Measurements from ENCODE around the gene AXDND1.

The AXDND1 gene

DNA sequence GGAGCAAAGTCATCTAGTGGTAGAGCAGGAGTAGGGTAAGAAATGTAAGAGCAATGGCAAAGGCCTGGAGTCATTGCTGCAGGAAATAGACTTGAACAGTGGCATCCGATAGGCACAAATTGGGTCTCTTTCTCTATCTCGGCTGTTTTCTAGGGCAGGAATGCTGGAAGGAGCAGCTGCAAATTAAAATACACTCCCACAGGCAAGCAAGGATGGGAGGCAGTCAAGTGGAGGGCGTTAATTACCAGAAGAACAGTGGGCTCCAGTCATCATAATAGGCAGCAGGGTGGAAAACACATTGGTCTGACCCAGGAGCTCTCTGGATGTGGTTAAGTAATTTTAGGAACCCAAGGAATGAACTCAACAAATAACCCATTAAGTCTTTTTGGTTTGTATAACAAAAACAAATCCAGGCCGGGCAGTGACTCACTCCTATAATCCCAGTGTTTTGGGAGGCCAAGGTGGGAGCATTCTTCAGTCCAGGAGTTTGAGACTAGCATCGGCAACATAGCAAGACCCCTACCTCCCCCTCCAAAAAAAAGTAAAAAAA is 218.1 kb downstream of the AXDND1 start:
- no peak for DNase-seq

DNA sequence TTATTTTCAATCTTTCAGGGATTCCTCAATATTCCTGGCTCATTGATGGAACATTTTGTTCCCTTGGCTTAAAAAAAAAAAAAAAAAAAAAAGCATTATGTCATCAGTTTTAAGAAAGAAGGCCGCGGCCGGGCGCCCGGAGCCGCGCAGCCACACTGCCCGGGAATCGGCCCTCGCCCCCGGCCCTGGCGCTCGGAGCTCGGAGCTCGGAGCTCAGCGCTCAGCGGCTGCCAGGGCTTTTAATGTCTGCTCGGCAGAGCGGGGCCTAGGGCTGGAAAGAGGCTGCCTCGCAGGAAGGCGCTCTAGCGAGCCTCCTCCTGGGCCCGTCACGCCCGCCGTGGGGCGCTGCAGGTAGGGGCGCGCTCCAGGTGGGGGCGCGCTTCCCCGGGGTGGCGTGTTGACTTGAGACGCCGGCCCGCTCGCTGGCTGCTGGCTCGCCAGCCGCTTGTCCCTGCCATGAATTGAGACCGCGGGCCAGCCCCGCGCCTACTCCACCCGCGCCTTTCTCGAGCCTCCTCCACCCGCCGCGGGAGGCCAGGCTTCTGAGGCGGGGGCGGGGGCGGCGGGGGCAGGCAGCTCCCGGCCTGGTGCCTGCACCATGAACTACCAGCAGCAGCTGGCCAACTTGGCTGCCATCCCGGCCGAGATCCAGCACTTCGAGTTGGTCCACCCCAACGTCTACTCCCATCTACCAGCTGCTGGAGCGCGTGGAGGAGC is 220.5 kb downstream of the AXDND1 start:
- peak; percentile 71 for DNase-seq

DNA sequence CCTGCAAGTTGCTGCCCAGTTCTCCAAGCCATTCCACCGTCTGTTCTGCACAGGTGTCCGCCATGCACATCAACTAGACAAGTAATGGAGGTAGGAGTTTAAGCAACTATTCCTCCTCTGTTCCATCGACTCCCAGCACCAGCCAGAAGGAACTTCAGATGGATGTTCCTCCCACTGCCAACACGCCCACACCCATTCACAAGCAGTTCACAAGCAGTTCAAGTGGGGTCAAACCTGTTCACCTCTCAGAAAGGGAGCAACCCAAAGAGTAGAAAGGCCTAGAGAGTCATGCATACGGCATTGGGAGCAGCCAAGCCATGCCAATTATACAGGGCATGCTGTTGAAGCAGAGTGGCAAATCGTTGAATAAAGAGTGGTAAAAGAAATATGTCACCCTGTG is 221.6 kb downstream of the AXDND1 start:
- DNase-seq: no peak

DNA sequence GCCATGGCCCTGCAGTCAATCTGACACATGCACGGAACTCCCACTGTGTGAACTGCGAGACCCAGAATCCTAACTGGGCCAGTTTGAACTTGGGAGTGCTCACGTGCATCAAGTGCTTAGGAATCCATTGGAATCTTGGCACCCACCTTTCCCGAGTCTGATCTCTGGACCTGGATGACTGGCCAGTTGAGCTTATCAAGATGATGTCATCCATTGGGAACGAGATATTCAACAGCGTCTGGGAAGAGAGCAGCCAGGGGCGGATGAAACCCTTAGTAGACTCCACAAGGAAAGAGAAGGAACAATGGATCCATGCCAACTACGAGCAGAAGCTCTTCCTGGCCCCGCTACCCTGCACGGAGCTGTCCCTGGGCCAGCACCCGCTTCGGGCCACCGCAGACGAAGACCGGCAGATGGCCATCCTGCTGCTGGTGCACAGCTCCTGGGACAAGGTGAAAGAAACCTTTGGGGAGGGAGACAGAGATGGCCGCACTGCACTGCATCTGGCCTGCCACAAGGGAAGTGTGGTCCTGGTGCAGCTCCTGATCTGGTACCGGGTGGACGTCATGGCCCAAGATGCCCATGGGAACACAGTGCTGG is 222.8 kb downstream of the AXDND1 start:
- no peak for DNase-seq

DNA sequence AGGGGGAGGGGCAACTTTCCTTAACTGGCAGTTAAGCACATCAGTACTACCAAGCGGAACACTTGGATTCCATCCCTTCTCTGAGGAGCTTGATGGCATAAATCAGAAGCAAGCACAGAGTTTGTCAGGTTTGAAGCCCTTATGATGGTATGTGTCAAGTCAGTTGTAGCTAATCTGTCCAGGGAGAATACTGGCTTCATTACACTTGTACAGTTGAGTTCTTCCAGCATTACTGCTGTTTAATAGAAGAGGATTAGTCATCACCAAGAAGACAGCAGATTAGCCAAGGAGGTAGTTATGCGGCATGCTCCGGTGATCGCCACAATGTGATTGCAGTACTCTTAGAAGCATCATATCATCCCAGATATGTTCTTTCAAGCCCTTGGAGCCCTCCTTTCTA is 223.7 kb downstream of the AXDND1 start:
- DNase-seq: no peak

DNA sequence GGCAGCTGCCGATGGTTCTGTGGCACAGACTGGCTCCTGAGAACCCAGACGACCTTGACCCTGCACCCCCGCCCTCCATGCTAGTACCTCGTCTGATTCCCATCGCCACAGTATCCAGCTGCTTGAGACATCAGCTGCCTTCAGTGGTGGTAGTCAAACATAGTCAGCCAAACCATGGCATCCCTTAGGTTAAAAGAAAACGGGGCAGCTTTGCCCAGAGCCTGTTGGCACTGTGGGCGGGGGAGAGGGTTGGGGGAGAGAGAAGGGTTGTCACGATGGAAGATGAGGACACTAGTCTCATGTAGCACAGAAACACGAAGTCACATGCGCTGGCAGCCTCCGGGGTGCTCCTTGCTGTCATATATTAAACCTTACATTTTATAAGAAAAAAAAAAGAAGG is 224.9 kb downstream of the AXDND1 start:
- no peak for DNase-seq

DNA sequence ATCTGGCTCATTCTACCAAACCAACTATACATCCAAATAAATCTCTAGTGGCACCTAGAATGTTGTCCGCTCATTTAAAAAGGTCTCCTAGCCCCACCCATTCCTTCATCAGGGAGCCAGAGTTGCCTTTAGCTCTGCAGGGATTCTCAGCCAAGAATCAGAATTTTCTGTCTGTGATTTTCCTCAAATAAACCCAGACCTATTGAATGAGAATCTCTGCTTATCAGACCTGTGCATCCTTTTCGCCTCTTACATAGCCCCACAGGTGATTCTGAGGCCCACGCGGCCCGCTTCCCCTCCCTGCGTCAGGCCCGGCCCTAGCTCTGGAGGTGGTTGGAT is 225.5 kb downstream of the AXDND1 start:
- no peak for DNase-seq

DNA sequence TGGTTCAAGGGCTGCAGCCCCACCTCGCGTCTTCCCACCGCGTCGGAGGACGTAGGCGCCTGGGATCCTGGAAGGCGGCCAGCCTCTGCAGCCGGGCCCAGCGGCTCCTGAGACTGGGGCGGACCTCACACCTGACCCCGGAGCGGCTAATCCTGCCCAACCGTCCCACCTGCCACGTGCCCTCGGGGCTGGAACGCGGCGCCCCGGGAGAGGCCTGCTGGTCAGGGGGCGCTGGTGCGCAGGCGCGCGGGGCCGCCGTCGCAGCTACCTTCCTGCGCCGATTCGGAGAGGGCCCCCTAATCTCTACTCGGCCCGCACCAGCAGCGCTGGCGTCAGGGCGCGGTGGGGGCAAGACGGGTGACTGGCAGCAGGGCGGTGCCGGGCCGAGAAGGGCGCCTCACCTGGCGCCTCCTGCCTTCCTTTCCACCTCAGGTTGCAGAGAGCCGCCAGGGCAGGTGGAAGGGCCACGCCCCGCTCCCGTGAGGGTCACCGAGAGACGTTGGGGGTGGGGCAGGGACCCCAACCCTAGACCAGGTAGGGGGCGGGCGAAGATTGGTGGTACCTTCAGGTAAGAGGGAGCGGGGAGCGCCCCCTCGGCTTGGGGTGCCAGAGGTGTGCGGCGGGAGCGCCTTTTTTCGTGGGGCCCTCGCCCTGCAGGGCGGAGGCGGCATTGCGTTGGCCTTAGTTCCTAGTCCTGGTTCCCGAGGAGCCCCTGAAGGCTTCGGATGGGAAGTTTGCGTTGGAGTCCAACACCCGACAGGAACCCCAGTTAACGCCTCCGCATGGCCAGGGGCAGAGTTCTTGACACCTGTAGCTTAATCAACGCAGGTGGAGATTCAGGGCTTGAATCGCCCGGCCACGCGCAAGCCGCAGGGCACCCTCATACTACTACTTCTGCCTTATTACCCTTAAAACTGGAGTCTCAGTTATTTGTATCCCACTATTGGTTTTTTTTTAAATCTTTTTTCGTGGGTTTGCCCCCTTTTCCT is 226.1 kb downstream of the AXDND1 start, which contains the start of gene TDRD5:
TSS of gene TDRD5 (plus strand) at position 241 of the 989 bp plus-strand sequence. CDS start 784 bp downstream, outside the sequence.
- DNase-seq: peak; percentile 78

DNA sequence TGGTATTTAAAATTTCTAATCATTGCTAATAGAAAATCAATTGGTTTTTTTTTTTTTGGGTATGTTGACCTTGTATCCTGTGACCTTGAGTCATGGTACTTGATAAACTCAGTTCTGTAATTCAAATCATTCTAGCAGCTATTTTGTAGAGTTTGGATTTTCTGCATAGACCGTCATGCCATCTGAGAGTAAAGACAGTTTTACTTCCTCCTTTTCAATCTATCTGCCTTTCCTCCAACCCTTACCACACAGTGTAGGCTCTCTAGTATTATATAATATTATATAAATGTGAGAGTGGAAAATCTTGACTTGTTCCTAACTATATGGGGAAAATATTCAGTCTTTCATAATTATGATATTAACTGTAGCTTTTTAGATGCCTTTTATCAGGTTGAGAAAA is 232.9 kb downstream of the AXDND1 start:
- DNase-seq: no peak

DNA sequence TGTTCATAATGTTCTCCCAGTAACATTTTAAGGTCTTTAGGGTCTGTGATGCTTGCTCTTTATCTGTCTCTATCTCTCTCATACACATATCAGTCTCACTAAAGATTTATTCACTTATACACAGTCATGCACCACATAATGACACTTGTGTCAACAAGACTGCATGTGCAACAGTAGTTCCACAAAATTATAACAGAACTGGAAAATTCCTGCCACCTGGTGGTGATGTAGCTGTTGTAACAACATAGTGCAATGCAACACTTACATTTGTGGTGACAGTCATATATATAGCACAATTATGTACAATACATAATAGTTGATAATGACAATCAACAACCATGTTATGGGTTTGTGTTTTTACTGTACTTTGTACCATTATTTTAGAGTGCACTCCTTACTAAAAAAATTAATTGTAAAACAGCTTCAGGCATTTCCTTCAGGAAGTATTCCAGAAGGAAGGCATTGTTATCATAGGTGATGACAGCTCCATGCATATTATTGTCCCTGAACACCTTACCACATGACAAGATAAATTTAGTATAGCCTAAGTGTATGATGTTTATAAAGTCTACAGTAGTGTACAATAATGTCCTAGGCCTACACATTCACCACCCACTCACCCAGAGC is 234.0 kb downstream of the AXDND1 start:
- DNase-seq: peak; percentile 76

DNA sequence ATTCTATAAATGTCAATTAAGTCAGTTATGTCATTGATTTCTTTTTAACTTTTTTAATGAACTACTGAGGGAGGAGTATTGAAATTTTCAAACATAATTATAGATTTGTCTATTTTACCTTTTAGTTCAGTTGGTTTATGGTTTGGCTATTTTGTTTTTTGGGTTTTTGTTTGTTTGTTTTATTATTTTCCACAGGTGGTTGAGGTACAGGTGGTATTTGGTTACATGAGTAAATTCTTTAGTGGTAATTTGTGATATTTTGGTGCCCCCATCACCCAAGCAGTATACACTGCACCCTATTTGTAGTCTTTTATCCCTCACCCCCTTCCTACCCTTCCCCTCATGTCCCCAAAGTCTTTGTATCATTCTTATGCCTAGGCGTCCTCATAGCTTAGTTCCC is 235.3 kb downstream of the AXDND1 start:
- no peak for DNase-seq

All from COR-L47 (cell line).